C4-2B (cell line): ENCODE results near the gene CXXC4.

Source experiments
- H3K27ac ChIP-seq: fragments of 450-650 bp; 2 replicates; pipeline ENCODE4 v1.5.1; 2017
- CTCF ChIP-seq: fragments of 450-650 bp; conservative IDR thresholded peaks from 2 replicates; pipeline ENCODE4 v1.5.1; 2017; ENCODE audit warnings: mild to moderate bottlenecking
- ZFX ChIP-seq: fragments of 450-650 bp; IDR thresholded peaks from 2 replicates; pipeline ENCODE4 v1.6.1; 2017

CXXC4 gene

GRCh38 chr4:104519588-104519987 is 24.9 kb upstream of the CXXC4 start:
- TF ChIP-seq CTCF (no peak), ZFX (no peak)
- no peak overlapping the region for H3K27ac ChIP-seq

- TF ChIP-seq CTCF (no peak), ZFX (no peak)
- no peak overlapping the region for H3K27ac ChIP-seq
These were observed 22.2 kb upstream of the CXXC4 start for GRCh38 chr4:104516884-104517283.

- H3K27ac ChIP-seq: no peak overlapping the region
- TF ChIP-seq CTCF (no peak), ZFX (no peak)
These were observed 13.5 kb upstream of the CXXC4 start for GRCh38 chr4:104508224-104508623.

- no peak for TF ChIP-seq ZFX
- no peak overlapping the region for H3K27ac ChIP-seq
These were observed 12.4 kb upstream of the CXXC4 start for GRCh38 chr4:104507112-104507511.

- no peak for TF ChIP-seq ZFX
- no peak for TF ChIP-seq CTCF
- H3K27ac ChIP-seq: no peak overlapping the region
These were observed 9.8 kb upstream of the CXXC4 start for GRCh38 chr4:104504536-104504935.

GRCh38 chr4:104502471-104502870 is 7.8 kb upstream of the CXXC4 start:
- TF ChIP-seq ZFX: no peak
- no peak for TF ChIP-seq CTCF
- no peak overlapping the region for H3K27ac ChIP-seq

- no peak for TF ChIP-seq ZFX
- no peak for TF ChIP-seq CTCF
- no peak overlapping the region for H3K27ac ChIP-seq
These were observed 6.6 kb upstream of the CXXC4 start for GRCh38 chr4:104501290-104501689.

GRCh38 chr4:104500442-104500841 is 5.7 kb upstream of the CXXC4 start:
- H3K27ac ChIP-seq: no peak overlapping the region
- TF ChIP-seq CTCF (no peak), ZFX (no peak)
